ENCODE results near the gene IL2RG. TPM values are rescaled to one million over a fixed set of nuclear protein-coding genes. Genes with fewer than 3 reads are reported as not detected.

Gene IL2RG
- total and polyA plus RNA-seq, 9 donors, result 0.45 to 24.0 (median 1.5) TPM

DNA sequence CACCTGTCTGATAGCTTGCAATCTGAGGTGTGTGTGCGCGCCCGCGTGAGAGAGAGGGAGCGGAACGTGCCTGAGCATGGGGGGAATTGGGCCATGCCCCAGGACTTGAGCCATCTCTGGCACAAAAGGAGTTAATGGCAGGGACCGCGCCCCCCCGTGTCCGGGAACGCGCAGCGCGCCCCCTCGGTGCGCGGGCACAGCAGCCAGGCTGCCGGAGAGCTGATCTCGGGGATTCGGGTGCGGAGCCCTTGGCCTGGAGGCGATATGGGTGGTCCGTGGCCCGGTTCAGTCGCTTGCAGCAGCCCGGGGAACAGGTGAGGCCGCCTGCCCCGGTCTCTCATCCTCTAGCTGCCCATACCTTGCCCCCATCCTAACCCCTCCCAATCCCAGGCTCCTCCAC is 33.3 kb upstream of the IL2RG start, which contains the start of gene NLGN3:
TSS of gene NLGN3 (plus strand) at position 191 of the 400 bp plus-strand sequence. CDS start 2,909 bp downstream, outside the sequence.
- intact Hi-C loops (cut with DNase I), result no loop called here
- H3K27ac ChIP-seq, result no peak within 1 kb of the TSS
- 21 to 32% (median 30%) methylated on average over 28 of the region's 28 CpGs for WGBS, 3 donors
- DNase-seq, result peak in 3 of 5 donors; percentile 47 to 65 (median 51)
- no peaks in the 10 kb centered on the region for H3K36me3 ChIP-seq
- TF ChIP-seq, protein P1, sequence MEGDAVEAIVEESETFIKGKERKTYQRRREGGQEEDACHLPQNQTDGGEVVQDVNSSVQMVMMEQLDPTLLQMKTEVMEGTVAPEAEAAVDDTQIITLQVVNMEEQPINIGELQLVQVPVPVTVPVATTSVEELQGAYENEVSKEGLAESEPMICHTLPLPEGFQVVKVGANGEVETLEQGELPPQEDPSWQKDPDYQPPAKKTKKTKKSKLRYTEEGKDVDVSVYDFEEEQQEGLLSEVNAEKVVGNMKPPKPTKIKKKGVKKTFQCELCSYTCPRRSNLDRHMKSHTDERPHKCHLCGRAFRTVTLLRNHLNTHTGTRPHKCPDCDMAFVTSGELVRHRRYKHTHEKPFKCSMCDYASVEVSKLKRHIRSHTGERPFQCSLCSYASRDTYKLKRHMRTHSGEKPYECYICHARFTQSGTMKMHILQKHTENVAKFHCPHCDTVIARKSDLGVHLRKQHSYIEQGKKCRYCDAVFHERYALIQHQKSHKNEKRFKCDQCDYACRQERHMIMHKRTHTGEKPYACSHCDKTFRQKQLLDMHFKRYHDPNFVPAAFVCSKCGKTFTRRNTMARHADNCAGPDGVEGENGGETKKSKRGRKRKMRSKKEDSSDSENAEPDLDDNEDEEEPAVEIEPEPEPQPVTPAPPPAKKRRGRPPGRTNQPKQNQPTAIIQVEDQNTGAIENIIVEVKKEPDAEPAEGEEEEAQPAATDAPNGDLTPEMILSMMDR (IDR thresholded peaks at IDR 0.05), result no peak
- TF ChIP-seq POLR2A (IDR thresholded peaks at IDR 0.05) (no peak), EP300 (IDR thresholded peaks at IDR 0.05) (no peak)
- H3K27me3 ChIP-seq, result no peaks in the 10 kb centered on the region
- no peaks in the 10 kb centered on the region for H3K9me3 ChIP-seq
- H3K4me3 ChIP-seq, result peak within 1 kb of the TSS; percentile 20
- H3K4me1 ChIP-seq (ENCODE audit: insufficient read depth), result no peaks in the 10 kb centered on the region

DNA sequence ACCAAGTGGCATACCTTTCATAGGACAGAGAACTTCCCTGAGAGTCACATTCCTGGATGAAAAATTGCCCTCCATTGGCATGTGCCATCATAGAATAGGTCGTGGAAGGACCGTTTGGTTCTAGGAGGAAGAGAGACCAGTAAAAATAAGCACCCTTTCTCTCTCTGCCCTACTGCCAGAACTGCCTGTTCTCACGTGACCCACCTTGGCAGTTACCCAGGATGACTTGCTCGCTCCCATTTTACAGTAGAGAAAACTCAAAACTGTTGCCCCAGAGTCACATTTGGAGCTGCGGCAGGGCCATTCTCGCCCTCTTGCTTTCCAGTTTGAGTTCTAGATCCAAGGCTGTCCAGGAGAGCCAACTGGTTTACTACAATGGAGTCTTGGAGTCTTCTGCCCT is 32.1 kb upstream of the IL2RG start:
- intact Hi-C loops (cut with DNase I), result no loop called here
- H3K27ac ChIP-seq, result no peak overlapping the region

DNA sequence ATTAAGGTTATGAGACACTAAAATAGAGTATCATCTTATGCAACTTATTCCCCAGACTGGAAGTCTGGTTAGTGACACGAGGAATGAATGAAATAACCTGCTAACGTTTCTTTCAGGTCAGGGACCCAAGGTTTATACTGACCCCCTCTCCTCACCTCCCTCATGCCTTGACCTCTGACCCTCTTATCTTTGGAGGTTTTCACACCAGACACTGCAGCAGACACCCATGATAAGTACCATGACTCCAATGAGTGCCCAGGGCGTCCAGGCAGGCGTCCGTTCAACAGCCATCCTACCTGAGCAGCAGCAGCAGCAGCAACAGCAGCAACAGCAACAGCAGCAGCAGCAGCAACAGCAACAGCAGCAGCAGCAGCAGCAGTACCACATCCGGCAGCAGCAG is 29.1 kb upstream of the IL2RG start:
- intact Hi-C loops (cut with DNase I), result no loop called here
- Histone ChIP-seq H3K36me3 (no peaks in the 10 kb centered on the region), H3K4me1 (ENCODE audit: insufficient read depth) (no peaks in the 10 kb centered on the region), H3K4me3 (no peak overlapping the region), H3K27me3 (no peaks in the 10 kb centered on the region), H3K9me3 (no peaks in the 10 kb centered on the region), H3K27ac (no peak overlapping the region)
- 54 to 70% (median 66%) methylated on average over 6 of the region's 6 CpGs for WGBS, 3 donors
- no peak for DNase-seq
- TF ChIP-seq EP300 (IDR thresholded peaks at IDR 0.05) (no peak), POLR2A (IDR thresholded peaks at IDR 0.05) (no peak)

More for the DNA sequence above, 32.1 kb upstream of the IL2RG start:
- no peaks in the 10 kb centered on the region for H3K27me3 ChIP-seq
- H3K4me1 ChIP-seq (ENCODE audit: insufficient read depth), result no peaks in the 10 kb centered on the region
- TF ChIP-seq EP300 (IDR thresholded peaks at IDR 0.05), result no peak
- no peak for TF ChIP-seq POLR2A (IDR thresholded peaks at IDR 0.05)
- TF ChIP-seq, protein P1 (IDR thresholded peaks at IDR 0.05), result no peak
- no peaks in the 10 kb centered on the region for H3K36me3 ChIP-seq
- DNase-seq, result peak; percentile 49 to 69 (median 63)
- 40 to 48% (median 41%) methylated on average over 6 of the region's 6 CpGs for WGBS, 3 donors
- no peak overlapping the region for H3K4me3 ChIP-seq
- H3K9me3 ChIP-seq, result no peaks in the 10 kb centered on the region

DNA sequence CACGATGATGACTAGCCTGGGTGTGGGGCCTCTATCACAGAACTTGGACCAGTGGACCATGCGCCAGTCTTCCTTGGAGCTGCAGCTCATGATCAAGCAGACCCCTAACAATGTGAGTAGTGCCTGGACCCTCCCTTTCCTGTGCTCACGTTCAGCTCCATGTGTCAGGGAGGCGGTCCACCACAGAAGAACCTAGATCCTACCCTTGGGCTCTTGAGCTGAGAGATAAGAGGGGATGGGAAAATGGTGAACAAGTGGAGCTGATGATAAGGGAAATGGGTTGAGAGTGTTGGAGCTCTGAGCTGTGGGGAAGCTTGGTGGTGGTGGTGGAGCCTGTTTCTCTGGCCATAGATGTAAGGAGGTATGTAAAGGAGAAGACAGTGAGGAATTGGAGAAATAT is 20.1 kb upstream of the IL2RG start:
- no peaks in the 10 kb centered on the region for H3K36me3 ChIP-seq
- H3K4me3 ChIP-seq, result no peak overlapping the region
- no peaks in the 10 kb centered on the region for H3K4me1 ChIP-seq (ENCODE audit: insufficient read depth)
- no peaks in the 10 kb centered on the region for H3K27me3 ChIP-seq
- DNase-seq, result no peak
- WGBS, 3 donors, result 74 to 83% (median 77%) methylated on average over 4 of the region's 4 CpGs
- no peak overlapping the region for H3K27ac ChIP-seq
- TF ChIP-seq POLR2A (IDR thresholded peaks at IDR 0.05) (no peak), EP300 (IDR thresholded peaks at IDR 0.05) (no peak)
- TF ChIP-seq, protein P1 (IDR thresholded peaks at IDR 0.05), result no peak
- intact Hi-C loops (cut with DNase I), result no loop called here
- H3K9me3 ChIP-seq, result no peaks in the 10 kb centered on the region

DNA sequence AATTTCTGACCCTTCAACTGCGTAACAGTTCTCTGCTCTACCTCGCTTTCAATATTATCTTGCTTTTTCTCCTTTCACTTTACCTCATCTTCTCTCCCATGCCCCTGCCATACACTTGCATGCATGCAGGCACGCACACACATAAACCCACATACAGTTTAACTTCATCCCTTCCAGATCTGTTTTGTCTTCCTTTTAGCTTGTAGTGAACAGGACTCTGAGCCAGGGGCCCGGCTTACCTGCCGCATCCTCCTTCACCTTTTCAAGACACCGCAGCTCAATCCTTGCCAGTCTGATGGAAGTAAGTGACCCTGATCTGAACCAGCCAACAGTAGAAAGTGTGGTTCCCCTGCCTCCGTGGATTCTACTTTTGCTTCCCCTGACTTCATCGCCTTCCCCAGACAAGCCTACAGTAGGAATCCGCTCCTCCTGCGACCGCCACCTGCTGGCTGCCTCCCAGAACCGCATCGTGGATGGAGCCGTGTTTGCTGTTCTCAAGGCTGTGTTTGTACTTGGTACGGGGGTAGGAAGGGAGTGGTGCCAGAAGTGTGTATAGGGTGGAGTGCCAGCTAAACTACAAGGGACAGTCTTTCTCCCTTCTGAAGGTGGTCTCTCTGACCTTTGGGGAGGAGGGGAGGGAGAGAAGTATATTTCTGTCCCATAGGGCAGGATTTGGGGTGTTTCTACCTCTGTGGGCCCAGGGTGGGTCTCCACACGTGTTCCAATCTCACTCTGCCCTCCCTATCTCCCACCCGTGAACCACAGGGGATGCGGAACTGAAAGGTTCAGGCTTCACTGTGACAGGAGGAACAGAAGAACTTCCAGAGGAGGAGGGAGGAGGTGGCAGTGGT is 17.8 kb upstream of the IL2RG start:
- Histone ChIP-seq H3K4me1 (ENCODE audit: insufficient read depth) (no peaks in the 10 kb centered on the region), H3K4me3 (no peak overlapping the region), H3K27me3 (no peaks in the 10 kb centered on the region), H3K36me3 (no peaks in the 10 kb centered on the region), H3K27ac (peak overlapping the region in 1 of 2 donors; percentile 16), H3K9me3 (no peaks in the 10 kb centered on the region)
- peak; percentile 53 to 82 (median 73) for DNase-seq
- intact Hi-C loops (cut with DNase I), result no loop called here
- no peak for TF ChIP-seq EP300 (IDR thresholded peaks at IDR 0.05)
- TF ChIP-seq, protein P1 (IDR thresholded peaks at IDR 0.05), result peak; percentile 44 to 62 (median 58)
- WGBS, 3 donors, result 27 to 35% (median 27%) methylated on average over 18 of the region's 18 CpGs

Data from ovary (tissue), 9 donors.